Suprapubic skin (tissue), 3 donors: ENCODE measurements around the gene TSPOAP1.

ENCODE experiments used
- CTCF ChIP-seq, 2 donors: fragments of 200-600 bp in 1 of 2; fragments of 450-650 bp in 1 of 2; sonication (generic) in 1 of 2; IDR thresholded peaks; one replicate each; pipeline ENCODE4 v1.5.1; 2016 to 2019; ENCODE audit warnings: antibody characterized with exemption in 2 of 2, mild to moderate bottlenecking in 1 of 2, moderate library complexity in 1 of 2
- EP300 ChIP-seq: sonication (generic); formaldehyde crosslinking; IDR thresholded peaks from one replicate; pipeline ENCODE4 v1.6.1; 2017; ENCODE audit warnings: antibody characterized with exemption
- POLR2A ChIP-seq, 2 donors: fragments of 450-650 bp; IDR thresholded peaks; one replicate each; pipeline ENCODE4 v1.6.1; 2017; ENCODE audit warnings: antibody characterized with exemption in 2 of 2, mild to moderate bottlenecking in 2 of 2, moderate library complexity in 2 of 2

- TF ChIP-seq CTCF (IDR thresholded peaks at IDR 0.05) = no peak
- TF ChIP-seq POLR2A (IDR thresholded peaks at IDR 0.05) = no peak
- TF ChIP-seq EP300 = no peak
Measured at GRCh38 chr17:58330997-58331814, 2.6 kb upstream of the TSPOAP1 start.
